AG04450 (cell line): ENCODE measurements around the gene MARCHF4. TPM values are rescaled to one million over a fixed set of nuclear protein-coding genes. Genes with fewer than 3 reads are reported as not detected.

Experiments used
- CTCF ChIA-PET: fragments of 300-600, 350-600 bp; formaldehyde crosslinking; extraction: SDS; loops from one replicate; lab custom pipeline; 2022; ENCODE audit warnings: antibody characterized with exemption, inconsistent platforms; lab: Charles Lee
- POLR2A ChIA-PET: fragments of 350-600 bp; formaldehyde crosslinking; extraction: SDS; loops from one replicate; lab custom pipeline; 2021; ENCODE audit warnings: antibody characterized with exemption, inconsistent platforms; lab: Yijun Ruan, JAX
- DNase-seq: peaks from one replicate; pipeline ENCODE4 v3.0.0-alpha.2; 2011; ENCODE audit warnings: low read depth, low spot score
- H3K27ac ChIP-seq: one replicate; pipeline ENCODE4 v1.5.1; 2012; ENCODE audit warnings: low read depth, low read length, control low read depth
- H3K27me3 ChIP-seq: one replicate; pipeline ENCODE4 v1.6.0; 2012; ENCODE audit warnings: low read length; ENCODE audit not compliant: control insufficient read depth, insufficient read depth
- H3K4me3 ChIP-seq: 2 replicates; pipeline ENCODE4 v1.5.1; 2011; ENCODE audit warnings: mild to moderate bottlenecking, low read depth, low read length, control low read depth
- H3K9me3 ChIP-seq: 2 replicates; pipeline ENCODE4 v1.5.1; 2012; ENCODE audit warnings: low read length; ENCODE audit not compliant: control insufficient read depth, insufficient read depth
- polyA plus RNA-seq: library from polyadenylated mRNA; depleted of rRNA; stranded (reverse); fragments of >200 nt; gene quantifications from 2 replicates; pipeline ENCODE4 v1.2.3, GENCODE V29; 2011; rRNA removed
- small RNA-seq: library from RNA; depleted of rRNA; stranded (forward); fragments of <200 nt; gene quantifications from one replicate; pipeline ENCODE3, GENCODE V24; 2012; ENCODE audit warnings: low read depth; ENCODE audit not compliant: insufficient read length
- TF ChIP-seq, protein P1 (sequence below): IDR thresholded peaks from 2 replicates; pipeline ENCODE4 v1.5.1; 2011; ENCODE audit warnings: low read depth, low read length, control low read depth, inconsistent platforms

The MARCHF4 gene
- polyA plus RNA-seq, 1 experiment, result 3.8 TPM

DNA sequence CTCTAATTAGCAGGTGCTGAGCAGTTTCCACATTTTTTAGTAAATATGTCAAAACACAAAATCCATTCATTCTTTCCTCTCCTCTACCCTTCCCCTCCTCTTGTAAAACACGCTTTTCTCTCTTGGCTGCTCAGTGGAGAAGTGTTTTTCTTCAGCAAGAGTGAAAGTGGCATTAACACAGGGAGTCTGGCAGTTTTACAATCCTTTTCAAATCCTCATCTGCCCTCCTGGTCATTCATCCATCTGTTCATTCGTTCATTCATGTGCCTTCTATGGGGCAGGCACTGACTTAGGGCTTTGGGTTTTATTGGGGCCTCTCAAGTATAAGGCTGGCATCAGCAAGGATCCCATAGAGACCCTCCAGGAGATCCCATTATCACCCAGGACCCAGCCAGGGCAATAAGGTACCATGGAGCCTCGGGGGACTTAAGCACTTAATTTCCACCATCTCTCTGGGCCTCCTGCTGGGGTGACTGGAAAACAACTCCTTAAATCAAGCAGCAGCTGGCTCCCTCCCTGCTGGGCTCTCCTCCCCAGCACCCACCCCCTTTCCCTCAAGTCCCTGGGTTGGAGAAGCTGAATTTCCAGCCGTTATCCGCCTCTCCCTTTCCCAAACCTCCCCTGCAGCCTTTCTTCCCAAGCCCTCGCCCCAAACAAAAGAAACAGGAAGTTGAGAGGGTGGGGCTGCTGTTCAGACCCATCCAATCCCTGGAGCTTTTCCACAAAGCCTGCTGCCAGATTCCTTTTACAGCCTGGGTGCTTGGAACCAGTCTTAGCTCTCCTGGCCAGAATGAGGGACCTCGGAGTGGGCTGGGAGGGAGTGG is 32.6 kb downstream of the MARCHF4 start:
- Histone ChIP-seq H3K27ac (peak overlapping the region; percentile 88), H3K27me3 (no peaks in the 10 kb centered on the region), H3K4me3 (no peak overlapping the region), H3K9me3 (no peaks in the 10 kb centered on the region)
- ChIA-PET POLR2A (interaction anchor here (0.7 to 1.2 kb wide), 4 partner anchors 11 to 144 kb away, joined by 3 to 6 read pairs (median 6); partner anchors contain the start of gene MARCHF4), CTCF (interaction anchor here (0.7 to 1.3 kb wide), 3 partner anchors 12 to 65 kb away, joined by 3 to 4 read pairs (median 4); no protein-coding TSS in a partner anchor)
- peak; percentile 59 for DNase-seq
- TF ChIP-seq, protein P1, sequence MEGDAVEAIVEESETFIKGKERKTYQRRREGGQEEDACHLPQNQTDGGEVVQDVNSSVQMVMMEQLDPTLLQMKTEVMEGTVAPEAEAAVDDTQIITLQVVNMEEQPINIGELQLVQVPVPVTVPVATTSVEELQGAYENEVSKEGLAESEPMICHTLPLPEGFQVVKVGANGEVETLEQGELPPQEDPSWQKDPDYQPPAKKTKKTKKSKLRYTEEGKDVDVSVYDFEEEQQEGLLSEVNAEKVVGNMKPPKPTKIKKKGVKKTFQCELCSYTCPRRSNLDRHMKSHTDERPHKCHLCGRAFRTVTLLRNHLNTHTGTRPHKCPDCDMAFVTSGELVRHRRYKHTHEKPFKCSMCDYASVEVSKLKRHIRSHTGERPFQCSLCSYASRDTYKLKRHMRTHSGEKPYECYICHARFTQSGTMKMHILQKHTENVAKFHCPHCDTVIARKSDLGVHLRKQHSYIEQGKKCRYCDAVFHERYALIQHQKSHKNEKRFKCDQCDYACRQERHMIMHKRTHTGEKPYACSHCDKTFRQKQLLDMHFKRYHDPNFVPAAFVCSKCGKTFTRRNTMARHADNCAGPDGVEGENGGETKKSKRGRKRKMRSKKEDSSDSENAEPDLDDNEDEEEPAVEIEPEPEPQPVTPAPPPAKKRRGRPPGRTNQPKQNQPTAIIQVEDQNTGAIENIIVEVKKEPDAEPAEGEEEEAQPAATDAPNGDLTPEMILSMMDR, result peak; percentile 42

DNA sequence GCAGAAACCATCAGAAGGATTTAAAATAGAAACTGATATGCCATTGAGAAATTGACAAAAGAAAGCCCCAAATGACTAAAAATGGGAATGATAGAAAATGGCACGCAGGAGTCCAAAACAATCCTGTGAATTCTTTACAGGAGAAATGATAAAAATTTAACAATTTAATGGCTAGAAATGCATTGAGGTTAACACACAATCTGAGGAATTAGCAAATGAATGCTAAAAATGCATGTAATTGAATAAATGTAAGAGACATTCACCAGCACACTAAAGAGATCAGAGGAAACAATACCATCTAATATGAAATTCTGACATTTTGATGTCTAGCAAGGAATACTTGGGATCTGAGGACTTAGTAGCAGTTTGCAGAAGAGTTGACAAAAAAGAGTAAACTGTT is 37.0 kb downstream of the MARCHF4 start:
- CTCF ChIA-PET, result no interaction called here
- no peaks in the 10 kb centered on the region for H3K27me3 ChIP-seq
- TF ChIP-seq, protein P1, result no peak
- no peak overlapping the region for H3K4me3 ChIP-seq
- POLR2A ChIA-PET, result no interaction called here
- no peaks in the 10 kb centered on the region for H3K9me3 ChIP-seq
- no peak overlapping the region for H3K27ac ChIP-seq
- DNase-seq, result no peak

GRCh38 chr2:216328347-216328746 is 43.9 kb downstream of the MARCHF4 start:
- TF ChIP-seq, protein P1, result peak; percentile 67
- no peaks in the 10 kb centered on the region for H3K27me3 ChIP-seq
- no peak for DNase-seq
- H3K4me3 ChIP-seq, result no peak overlapping the region
- no peaks in the 10 kb centered on the region for H3K9me3 ChIP-seq
- CTCF ChIA-PET, result interaction anchor here (0.7 to 2.9 kb wide), 8 partner anchors 17 to 219 kb away, joined by 3 to 18 read pairs (median 4); no protein-coding TSS in a partner anchor
- no peak overlapping the region for H3K27ac ChIP-seq
- POLR2A ChIA-PET, result interaction anchor here (0.7 kb wide), 1 partner anchor 15 kb away, joined by 3 read pairs; no protein-coding TSS in a partner anchor

GRCh38 chr2:216327447-216327935 is 44.8 kb downstream of the MARCHF4 start:
- Histone ChIP-seq H3K27ac (no peak overlapping the region), H3K4me3 (no peak overlapping the region), H3K27me3 (no peaks in the 10 kb centered on the region), H3K9me3 (no peaks in the 10 kb centered on the region)
- CTCF ChIA-PET, result interaction anchor here (0.9 to 2.9 kb wide), 5 partner anchors 12 to 111 kb away, joined by 3 to 18 read pairs (median 4); no protein-coding TSS in a partner anchor
- POLR2A ChIA-PET, result interaction anchor here (0.7 kb wide), 1 partner anchor 25 kb away, joined by 3 read pairs; no protein-coding TSS in a partner anchor
- DNase-seq, result no peak
- TF ChIP-seq, protein P1, result no peak

Small RNA genes lying within 50 kb of the gene (small RNA-seq; reads per million reads assigned to genes)
- not detected for gene RF00019

Other genes starting within 250 kb of the MARCHF4 start
- gene SMARCAL1, start 40.0 kb upstream of the MARCHF4 start, polyA plus RNA-seq, result 27.1 and 28.6 TPM in 2 replicates
- gene RPL37A, start 126.4 kb upstream of the MARCHF4 start, polyA plus RNA-seq, result 3,563 and 3,667 TPM in 2 replicates